PC-9 (cell line): ENCODE results near the gene NINJ1. TPM values are rescaled to one million over a fixed set of nuclear protein-coding genes. Genes with fewer than 3 reads are reported as not detected.
A peak's percentile ranks its signal among the peaks of the same experiment; 100 is the strongest.

Source experiments
- BruUV-seq: library from RNA; stranded (reverse); fragments of 400-500 nt; replicated peaks from 2 replicates; lab custom pipeline; 2021; lab: Mats Ljungman, UMichigan
- CTCF ChIA-PET: fragments of 300-600 bp; sonication (Branson Sonifier 250); formaldehyde crosslinking; loops from one replicate; lab custom pipeline; 2022; ENCODE audit warnings: antibody characterized with exemption; lab: Charles Lee
- POLR2A ChIA-PET: fragments of 300-600 bp; sonication (Branson Sonifier 250); formaldehyde crosslinking; loops from one replicate; lab custom pipeline; 2022; ENCODE audit warnings: antibody characterized with exemption; ENCODE audit not compliant: unreplicated experiment; lab: Charles Lee
- DNase-seq, 2 experiments: peaks; one replicate each; pipeline versions ENCODE4 v3.0.0 to v3.0.0-alpha.2; 2015 to 2022; ENCODE audit warnings: mixed read lengths in 1 of 2
- H2AFZ ChIP-seq: fragments of 200-600 bp; sonication (generic); 2 replicates; pipeline ENCODE4 v1.8.1; 2017; ENCODE audit warnings: antibody characterized with exemption
- H3F3A ChIP-seq: fragments of 200-600 bp; sonication (generic); 2 replicates; pipeline ENCODE4 v1.8.1; 2017; ENCODE audit warnings: antibody characterized with exemption, mild to moderate bottlenecking, low read depth; ENCODE audit not compliant: insufficient read depth
- H3K27ac ChIP-seq: fragments of 200-600 bp; sonication (generic); 2 replicates; pipeline ENCODE4 v1.6.1; 2016; ENCODE audit warnings: mixed run types
- H3K27me3 ChIP-seq: fragments of 200-600 bp; sonication (generic); 2 replicates; pipeline ENCODE4 v1.6.1; 2016; ENCODE audit warnings: low read depth, mixed run types; ENCODE audit not compliant: insufficient read depth
- H3K36me3 ChIP-seq: fragments of 200-600 bp; sonication (generic); 2 replicates; pipeline ENCODE4 v1.6.1; 2016; ENCODE audit warnings: low read depth, mixed run types
- H3K4me1 ChIP-seq: fragments of 200-600 bp; sonication (generic); replicated peaks from 2 replicates; pipeline ENCODE4 v1.6.1; 2016; ENCODE audit warnings: mixed run types; ENCODE audit not compliant: insufficient read depth
- H3K4me2 ChIP-seq: fragments of 200-600 bp; sonication (generic); 2 replicates; pipeline ENCODE4 v1.6.1; 2017; ENCODE audit warnings: mixed run types
- H3K4me3 ChIP-seq: fragments of 200-600 bp; sonication (generic); 2 replicates; pipeline ENCODE4 v1.6.1; 2016; ENCODE audit warnings: mixed run types
- H3K79me2 ChIP-seq: fragments of 200-600 bp; sonication (generic); 2 replicates; pipeline ENCODE4 v1.6.1; 2017; ENCODE audit warnings: low read depth, mixed run types
- H3K9me2 ChIP-seq: fragments of 200-600 bp; sonication (generic); 2 replicates; pipeline ENCODE4 v1.8.1; 2017; ENCODE audit warnings: mild to moderate bottlenecking; ENCODE audit not compliant: insufficient read depth
- H3K9me3 ChIP-seq: fragments of 200-600 bp; sonication (generic); 2 replicates; pipeline ENCODE4 v1.8.1; 2016; ENCODE audit warnings: low read depth; ENCODE audit not compliant: insufficient read depth
- H4K20me1 ChIP-seq: fragments of 200-600 bp; sonication (generic); 2 replicates; pipeline ENCODE4 v1.8.1; 2017; ENCODE audit not compliant: insufficient read depth
- CTCF ChIP-seq: fragments of 200-600 bp; sonication (generic); conservative IDR thresholded peaks from 2 replicates; pipeline ENCODE4 v1.6.1; 2017; ENCODE audit warnings: mixed run types, antibody characterized with exemption, mild to moderate bottlenecking, moderate library complexity
- EZH2 ChIP-seq: fragments of 200-600 bp; sonication (generic); IDR thresholded peaks from 2 replicates; pipeline ENCODE4 v1.8.0; 2017; ENCODE audit warnings: antibody characterized with exemption, low read depth
- intact Hi-C: fragments of 100-400 bp; cut with micrococcal nuclease; formaldehyde crosslinking; loops from one replicate; pipeline ENCODE4 v1.10.0; 2022; ENCODE audit not compliant: unreplicated experiment
- total RNA-seq: library from RNA; stranded (reverse); gene quantifications from 2 replicates; pipeline ENCODE4 v1.2.3, GENCODE V29; 2021

Gene NINJ1
- total RNA-seq, 1 experiment from 2014 or later, result 115 TPM

- Histone ChIP-seq H3K27ac (0 out of 2 replicates have a peak overlapping the region, but pooled peaks have one; percentile 7), H3F3A (peaks cover 53% of the 10 kb centered on the region), H3K79me2 (peaks cover 82% of the 10 kb centered on the region), H3K9me3 (peaks cover 6% of the 10 kb centered on the region), H3K27me3 (no peaks in the 10 kb centered on the region), H3K9me2 (no peaks in the 10 kb centered on the region), H3K4me1 (peaks cover 65% of the 10 kb centered on the region), H2AFZ (no peak overlapping the region), H3K4me3 (no peak overlapping the region), H4K20me1 (peaks cover 5% of the 10 kb centered on the region; the same call in 1 of the 2 replicates), H3K36me3 (peaks cover 33% of the 10 kb centered on the region), H3K4me2 (no peak overlapping the region)
- ChIA-PET CTCF (interaction anchor here (0.6 to 1.3 kb wide), 11 partner anchors 10 to 457 kb away, joined by 3 to 9 read pairs (median 4); partner anchors contain the start of gene CARD19), POLR2A (no interaction called here)
- TF ChIP-seq CTCF, result no peak
- TF ChIP-seq EZH2, result no peak
- no peak for DNase-seq
- intact Hi-C loops, result loop anchor here (1.0 to 2.0 kb wide), 3 partner anchors 46 to 852 kb away; no protein-coding TSS in a partner anchor
- BruUV-seq, result no TSS peak
Measured at GRCh38 chr9:93108291-93109041, 25.6 kb downstream of the NINJ1 start.

GRCh38 chr9:93107825-93108161 lies 26.3 kb downstream of the NINJ1 start:
- Histone ChIP-seq H3K4me1 (peaks cover 58% of the 10 kb centered on the region), H4K20me1 (peaks cover 5% of the 10 kb centered on the region; the same call in 1 of the 2 replicates), H3K4me3 (no peak overlapping the region), H3K79me2 (peaks cover 84% of the 10 kb centered on the region), H3K36me3 (peaks cover 39% of the 10 kb centered on the region), H3K9me2 (no peaks in the 10 kb centered on the region), H3F3A (peaks cover 46% of the 10 kb centered on the region), H3K27me3 (no peaks in the 10 kb centered on the region), H3K9me3 (peaks cover 6% of the 10 kb centered on the region), H2AFZ (no peak overlapping the region), H3K4me2 (no peak overlapping the region), H3K27ac (0 out of 2 replicates have a peak overlapping the region, but pooled peaks have one; percentile 6)
- CTCF ChIA-PET, result interaction anchor here (0.6 to 1.3 kb wide), 3 partner anchors 9 to 182 kb away, joined by 3 to 7 read pairs (median 4); no protein-coding TSS in a partner anchor
- DNase-seq, result no peak
- POLR2A ChIA-PET, result interaction anchor here (0.6 kb wide), 1 partner anchor 13 kb away, joined by 5 read pairs; no protein-coding TSS in a partner anchor
- no TSS peak for BruUV-seq
- intact Hi-C loops, result loop anchor here (2.0 kb wide), 2 partner anchors 47 to 853 kb away; no protein-coding TSS in a partner anchor
- TF ChIP-seq CTCF (no peak), EZH2 (no peak)

GRCh38 chr9:93107151-93107824 lies 26.8 kb downstream of the NINJ1 start:
- H3K36me3 ChIP-seq, result peaks cover 39% of the 10 kb centered on the region
- H3K9me2 ChIP-seq, result no peaks in the 10 kb centered on the region
- H3K27ac ChIP-seq, result 0 out of 2 replicates have a peak overlapping the region, but pooled peaks have one; percentile 6
- DNase-seq, result no peak
- peaks cover 84% of the 10 kb centered on the region for H3K79me2 ChIP-seq
- BruUV-seq, result no TSS peak
- H3K9me3 ChIP-seq, result peaks cover 6% of the 10 kb centered on the region
- H3K27me3 ChIP-seq, result no peaks in the 10 kb centered on the region
- ChIA-PET CTCF (interaction anchor here (0.6 to 0.8 kb wide), 3 partner anchors 119 to 463 kb away, joined by 3 to 7 read pairs (median 6); no protein-coding TSS in a partner anchor), POLR2A (interaction anchor here (0.6 kb wide), 1 partner anchor 12 kb away, joined by 5 read pairs; no protein-coding TSS in a partner anchor)
- no peak overlapping the region for H3K4me3 ChIP-seq
- no peak overlapping the region for H2AFZ ChIP-seq
- H3K4me2 ChIP-seq, result no peak overlapping the region
- H3K4me1 ChIP-seq, result peaks cover 53% of the 10 kb centered on the region
- no peak for TF ChIP-seq EZH2
- H3F3A ChIP-seq, result peaks cover 41% of the 10 kb centered on the region
- intact Hi-C loops, result no loop called here
- peaks cover 5% of the 10 kb centered on the region; the same call in 1 of the 2 replicates for H4K20me1 ChIP-seq
